Fibroblast of skin of right biceps (primary cell): ENCODE measurements around the gene IFNLR1.

Experiments
- DNase-seq: peaks from one replicate; pipeline ENCODE4 v3.0.0-alpha.2; 2013

Gene IFNLR1

DNA sequence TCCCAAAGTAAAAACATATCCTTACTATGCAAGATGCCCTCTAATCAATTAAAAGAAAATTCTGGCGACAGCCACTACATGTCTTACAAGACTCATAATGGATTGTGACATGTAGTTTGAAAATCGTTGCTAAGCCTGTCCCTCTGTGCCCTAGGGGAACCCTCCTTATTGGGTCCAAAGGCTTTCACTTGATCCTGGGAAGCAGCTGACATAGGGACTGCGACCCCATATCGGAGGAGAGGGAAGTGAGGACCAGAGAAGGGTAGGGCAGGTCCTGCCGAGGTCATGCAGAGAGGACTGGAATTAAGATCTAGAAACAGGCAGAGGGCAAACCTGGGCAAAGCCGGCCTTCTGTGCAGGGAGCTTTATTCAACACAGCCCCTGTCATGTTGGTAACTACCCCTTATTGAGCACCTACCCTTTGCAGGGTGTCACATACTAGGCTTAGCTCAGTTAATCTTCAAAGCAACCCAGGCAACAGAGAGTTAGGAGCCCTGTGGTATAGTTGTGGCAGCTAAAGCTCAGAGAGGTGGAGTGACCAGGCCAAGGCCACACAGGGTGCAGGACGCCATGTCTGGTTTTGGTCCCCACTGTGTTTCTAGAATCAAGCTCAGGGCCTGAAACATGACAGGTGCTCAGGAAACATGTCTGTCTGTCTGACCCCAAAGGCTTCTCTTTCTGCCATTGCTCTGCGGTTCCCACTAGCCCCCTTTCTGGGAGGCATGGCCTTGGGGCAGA, 18.4 kb upstream of the IFNLR1 start:
- DNase-seq = no peak

DNA sequence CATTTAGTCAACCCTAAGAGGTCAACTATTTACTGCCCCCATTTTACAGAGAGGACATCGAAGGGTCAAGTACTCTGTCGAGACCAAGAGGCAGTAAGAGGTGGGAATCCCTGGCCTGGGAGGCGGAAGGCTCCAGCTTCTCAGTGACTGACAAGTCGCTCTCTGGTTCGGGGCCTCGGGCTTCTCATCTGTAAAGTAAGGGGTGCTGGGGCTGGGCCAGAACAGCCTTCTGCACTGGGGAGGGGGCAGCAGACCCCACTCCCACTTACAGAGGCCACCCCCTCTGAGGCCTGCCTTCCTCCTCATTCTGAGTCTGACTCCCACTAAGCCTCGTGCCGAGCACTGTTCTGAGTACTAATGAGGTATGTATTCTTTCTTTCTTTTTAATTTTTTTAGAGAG, 17.0 kb upstream of the IFNLR1 start:
- DNase-seq = no peak

DNA sequence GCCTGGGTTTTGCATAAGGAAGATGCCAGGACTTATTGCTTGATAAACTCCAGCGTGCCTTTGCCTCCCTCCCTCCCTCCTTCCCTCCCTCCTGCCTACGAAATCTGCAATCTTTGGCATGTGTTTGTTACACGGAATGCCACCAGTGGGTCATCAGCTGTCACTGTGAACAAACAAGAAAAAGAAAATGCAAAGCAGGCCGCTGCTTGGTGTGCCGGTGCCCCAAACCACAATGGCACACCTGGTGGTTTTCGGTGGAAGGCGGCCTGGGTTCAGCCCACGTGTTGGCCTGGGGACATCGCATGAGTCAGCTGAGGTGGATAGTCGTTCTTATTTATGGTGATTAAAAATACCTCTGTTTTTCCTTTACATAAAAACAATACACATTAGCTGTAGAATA, 16.3 kb upstream of the IFNLR1 start:
- no peak for DNase-seq

DNA sequence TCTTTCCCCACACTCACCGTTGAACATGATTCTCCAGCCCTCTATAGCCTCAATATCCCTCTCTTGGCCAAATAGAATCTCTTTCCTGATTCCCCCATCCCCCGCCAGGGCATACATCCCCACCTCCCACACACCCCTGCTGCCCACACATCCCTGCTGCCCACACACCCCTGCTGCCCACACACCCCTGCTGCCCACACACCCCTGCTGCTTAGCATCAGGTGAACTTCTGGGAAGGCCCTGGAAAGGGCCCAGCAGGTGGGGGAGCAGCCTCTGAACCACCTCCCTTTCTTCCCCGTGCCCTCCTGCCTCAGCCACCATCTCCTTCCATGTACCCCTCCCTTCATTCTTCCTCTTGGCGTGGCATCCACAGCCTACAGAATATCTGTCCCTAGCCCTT, 15.9 kb upstream of the IFNLR1 start:
- no peak for DNase-seq

DNA sequence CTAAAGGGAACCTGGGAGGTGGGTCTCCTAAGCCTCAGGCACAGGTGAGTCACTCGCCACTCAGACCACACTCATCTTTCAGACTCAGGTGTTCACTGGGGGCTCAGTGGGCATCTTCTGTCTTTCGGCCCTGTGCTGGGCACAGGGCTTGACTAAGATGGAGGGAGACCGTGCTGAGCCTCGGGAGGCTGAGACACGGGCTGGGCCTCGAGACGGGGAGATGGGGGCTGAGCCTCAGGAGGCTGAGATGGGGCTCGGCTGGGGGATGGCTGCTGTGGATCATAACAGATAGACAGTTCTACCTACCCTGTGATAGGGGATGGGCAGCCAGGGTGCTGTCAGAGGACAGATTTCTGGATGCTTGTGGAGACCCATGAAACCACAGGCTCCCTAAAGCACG, 15.5 kb upstream of the IFNLR1 start:
- no peak for DNase-seq

DNA sequence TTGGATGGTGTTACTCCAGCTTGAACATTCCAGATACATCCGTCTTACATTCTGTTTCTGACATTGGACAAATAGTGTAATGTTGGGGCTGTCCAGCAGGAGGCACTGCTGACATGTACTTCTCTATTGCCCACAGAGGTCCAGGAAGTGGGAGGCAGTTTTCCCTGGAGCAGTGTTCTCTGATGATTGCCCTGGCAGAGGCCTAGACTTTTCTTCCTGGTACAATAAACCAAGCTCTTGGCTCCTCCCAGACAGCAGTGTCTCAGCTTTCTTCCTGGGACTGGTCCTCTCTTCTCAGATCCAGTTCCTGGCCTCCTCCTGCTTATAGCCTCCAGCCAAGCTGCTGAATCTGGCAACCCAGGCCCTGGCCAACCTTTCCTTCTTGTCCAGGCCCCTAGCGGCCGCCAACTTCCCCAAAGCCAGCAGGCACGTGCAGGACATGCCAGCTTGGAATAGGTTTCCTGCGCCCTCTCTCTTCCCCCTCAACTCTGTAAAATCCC, 14.9 kb upstream of the IFNLR1 start:
- peak; percentile 85 for DNase-seq

DNA sequence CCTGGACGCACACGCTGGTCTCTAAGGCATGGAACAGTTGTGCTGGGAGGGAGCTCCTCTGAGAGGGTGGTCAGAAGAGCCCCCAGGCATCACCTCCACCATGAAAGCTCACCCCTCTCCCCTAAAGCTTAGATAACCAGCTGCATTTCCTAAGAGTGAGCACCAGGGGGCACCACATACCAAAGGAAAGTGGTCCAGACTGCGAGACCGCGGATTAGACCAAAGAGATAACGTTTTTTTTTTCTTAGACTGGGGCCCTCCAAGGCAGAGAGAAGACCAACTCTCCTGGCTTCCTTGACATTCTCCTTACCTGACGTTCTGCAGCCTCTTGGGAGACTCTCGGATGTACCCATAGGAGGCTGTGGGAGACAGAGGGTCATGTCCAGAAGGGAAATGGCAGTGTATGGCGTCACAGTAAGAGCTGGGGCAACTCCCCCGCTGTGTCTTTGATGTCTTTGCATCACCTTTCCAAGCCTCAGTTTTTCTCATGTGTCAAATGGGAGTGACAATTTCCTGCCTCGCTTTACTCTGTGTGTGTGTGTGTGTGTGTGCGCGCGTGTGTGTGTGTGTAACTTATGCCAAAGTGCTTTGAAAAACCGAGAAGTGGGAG, 12.3 kb upstream of the IFNLR1 start:
- DNase-seq = peak; percentile 58

DNA sequence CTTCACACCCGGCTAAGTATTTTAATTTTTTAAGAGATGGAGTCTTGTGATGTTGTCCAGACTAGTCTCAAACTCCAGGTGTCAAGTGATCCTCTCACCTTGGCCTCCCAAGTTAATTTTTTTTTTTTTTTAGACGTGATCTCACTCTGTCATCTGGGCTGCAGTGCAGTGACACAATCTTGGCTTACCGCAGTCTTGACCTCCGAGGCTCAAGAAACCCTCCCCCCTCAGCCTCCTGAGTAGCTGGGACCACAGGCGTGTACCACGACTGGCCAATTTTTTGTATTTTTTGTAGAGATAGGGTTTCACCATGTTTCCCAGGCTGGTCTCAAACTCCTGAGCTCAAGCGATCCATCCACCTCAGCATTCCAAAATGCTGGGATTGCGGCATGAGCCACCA, 11.7 kb upstream of the IFNLR1 start:
- no peak for DNase-seq

DNA sequence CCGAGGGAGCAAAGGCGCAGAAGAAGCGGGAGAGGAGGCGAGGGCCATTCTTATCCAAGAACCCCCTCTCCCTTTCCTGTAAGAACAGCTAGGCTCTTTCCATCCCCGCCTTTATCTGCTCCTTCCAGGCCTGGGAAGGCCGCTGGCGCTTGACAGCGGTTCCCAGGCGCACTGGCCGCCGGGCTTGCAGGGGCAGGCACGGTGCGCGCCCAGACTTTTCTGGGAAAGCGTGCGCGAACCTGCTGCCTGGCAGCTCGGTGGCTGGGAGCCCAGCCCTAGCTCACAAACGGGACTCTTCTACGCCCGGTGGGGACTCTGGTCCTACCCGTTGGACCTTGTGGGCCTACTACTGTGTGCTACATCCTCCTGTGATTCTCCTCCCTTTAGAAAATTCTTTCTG, 8.8 kb upstream of the IFNLR1 start:
- DNase-seq = no peak

DNA sequence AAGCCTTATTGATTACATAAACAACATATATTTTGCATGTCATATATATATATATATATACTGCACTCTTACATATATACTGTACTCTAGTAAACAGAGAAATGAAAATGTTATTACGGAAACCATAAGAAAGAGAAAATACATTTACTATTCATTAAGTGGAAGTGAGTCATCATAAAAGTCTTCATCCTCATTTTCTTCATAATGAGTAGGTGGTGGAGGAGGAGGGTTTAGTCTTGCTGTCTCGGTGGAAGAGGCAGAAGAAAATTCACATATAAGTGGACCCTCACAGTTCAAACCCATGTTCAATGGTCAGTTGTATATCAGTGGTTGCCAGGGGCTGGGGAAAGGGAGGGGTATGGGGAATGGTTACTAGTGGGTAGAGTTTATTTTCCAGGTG, 8.0 kb upstream of the IFNLR1 start:
- no peak for DNase-seq

DNA sequence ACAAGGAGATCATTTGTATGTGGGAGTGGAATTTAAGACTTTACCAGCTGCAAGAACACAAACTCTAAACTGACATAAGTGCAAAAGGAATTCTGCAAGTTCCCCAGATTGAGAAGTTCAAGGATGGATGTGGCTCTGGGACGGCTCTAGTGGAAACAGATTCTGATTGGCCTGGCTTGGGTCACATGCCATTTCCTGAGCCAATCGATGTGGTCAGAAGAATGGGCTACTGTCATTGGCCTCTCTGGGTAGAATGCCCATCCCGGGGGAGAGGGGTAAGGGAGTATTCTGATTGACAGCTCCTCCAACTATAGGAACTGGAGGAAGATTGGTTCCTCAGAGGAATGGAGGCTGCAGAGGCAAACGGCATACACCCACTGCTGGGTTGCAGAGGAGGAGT, 6.0 kb upstream of the IFNLR1 start:
- peak; percentile 11 for DNase-seq

DNA sequence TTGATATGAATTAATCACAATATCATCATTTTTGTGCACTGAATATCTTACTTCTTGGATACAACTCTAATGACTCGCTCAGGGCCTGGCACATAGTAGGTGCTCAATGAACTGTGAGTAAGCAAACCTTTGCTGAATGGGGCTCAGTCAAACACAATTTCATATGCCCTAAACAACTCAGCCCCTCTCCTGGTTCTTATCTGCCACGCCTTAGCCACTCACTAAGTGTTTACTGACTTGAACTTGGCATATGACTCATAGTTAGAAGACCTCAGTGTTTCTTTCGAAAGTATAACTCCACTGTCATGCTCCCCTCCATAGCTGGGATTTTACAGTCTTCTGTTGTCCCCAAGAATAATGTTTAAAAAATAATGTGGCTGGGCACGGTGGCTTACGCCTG, 4.8 kb upstream of the IFNLR1 start:
- DNase-seq = peak; percentile 38

DNA sequence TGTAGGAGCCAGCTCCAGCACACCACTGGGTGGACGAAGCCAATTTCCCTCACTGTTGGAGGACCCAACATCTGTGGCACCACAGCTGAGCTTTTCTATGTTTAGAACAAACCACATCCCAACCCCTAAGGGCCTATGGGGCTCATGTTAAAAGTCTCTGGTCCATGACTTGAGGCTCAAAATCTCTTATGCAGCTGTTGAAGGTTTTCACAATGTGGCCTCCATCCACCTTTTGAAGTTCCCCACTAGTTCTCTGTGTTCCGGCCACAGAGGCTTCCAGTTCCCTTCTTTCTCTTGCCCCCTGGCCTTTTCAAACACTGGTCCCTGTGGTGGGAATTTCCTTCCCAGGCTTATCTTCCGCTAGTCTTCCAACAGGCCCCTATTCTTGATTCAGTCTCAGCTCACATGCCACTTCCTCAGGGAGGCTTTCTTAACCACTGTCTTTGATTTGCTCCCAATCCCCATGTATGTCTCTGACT, 3.9 kb upstream of the IFNLR1 start:
- no peak for DNase-seq

DNA sequence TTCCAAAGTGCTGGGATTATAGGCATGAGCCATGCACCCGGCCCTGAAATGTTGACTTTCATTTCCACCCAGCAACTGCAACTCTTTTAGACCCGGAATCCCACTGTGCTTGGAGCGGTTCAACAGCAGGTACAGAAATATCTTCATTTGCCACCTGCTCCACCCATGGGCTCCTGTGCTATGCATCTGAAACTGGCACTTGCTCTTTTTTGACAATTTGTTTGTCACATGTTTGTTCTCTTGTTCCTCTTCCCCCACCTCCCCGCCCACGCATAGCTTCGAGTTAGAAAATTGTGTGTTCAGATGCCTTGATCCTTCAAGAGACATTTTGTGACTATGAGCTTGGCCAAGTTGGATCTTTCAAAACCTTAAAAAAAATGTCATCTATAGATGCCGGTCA, 2.4 kb upstream of the IFNLR1 start:
- no peak for DNase-seq

DNA sequence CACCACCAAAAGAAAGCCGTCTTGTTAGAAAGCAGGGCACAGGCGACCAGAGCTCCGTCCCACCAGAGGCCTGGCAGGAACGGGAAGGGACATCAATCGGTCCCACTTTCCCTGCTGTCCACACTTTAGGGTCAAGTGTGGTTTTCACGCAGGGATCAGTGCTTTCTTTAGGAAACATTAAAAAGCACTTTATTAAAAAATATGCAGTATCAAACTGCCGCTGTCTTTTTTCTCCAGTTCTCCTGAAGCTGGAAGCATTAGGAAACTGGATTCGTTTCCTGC, 437 bp downstream of the IFNLR1 start:
- no peak for DNase-seq

DNA sequence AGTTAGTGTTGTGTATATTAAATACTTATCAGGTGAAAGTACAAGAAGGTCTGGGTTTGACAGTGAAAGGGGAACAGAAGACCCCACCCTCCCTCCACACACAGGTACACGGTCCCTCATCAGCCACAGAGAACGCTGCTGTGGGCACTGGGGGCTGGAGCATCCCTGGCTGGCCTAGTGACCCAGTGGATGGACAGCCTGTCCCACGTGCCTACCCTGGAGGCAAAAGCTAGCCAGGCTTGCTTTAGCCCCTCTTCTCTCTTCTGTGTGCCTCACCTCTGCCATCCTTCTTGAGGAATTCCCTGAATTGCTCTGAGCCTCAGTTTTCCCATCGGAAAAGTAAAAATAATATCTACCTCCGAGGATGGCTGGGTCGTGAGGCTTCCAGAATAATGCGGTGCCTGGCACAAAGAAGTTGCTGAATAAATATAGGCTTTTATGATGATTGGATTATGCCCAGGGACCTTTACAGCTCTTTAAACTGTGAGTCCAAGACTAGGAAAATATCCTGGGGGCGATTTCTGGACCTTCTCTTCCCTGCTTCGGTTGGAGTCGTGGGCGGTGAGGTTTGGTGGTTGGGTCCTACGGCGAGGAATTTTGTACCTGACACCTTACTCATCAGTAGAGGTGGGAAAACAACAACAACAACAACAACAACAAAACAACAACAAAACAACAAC, 918 bp downstream of the IFNLR1 start:
- DNase-seq = no peak

DNA sequence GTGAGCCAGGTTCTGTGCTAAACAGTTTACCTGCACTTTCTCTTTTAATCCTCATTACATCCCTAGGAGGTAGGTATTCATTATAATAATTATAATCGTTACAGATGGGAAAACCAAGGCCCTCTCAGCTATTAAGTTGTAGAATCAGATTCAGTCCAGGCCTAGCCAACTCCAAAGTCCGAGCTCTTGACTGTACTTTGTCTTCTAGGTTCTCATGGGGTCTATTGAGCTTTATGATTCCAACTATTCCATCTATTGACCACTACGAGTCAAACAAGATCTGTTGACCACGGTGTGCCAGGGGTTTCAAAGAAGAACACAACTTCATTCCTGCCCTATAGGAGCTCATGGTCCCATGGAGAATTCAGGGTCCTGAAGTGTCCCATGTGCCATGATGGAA, 2.0 kb downstream of the IFNLR1 start:
- no peak for DNase-seq

DNA sequence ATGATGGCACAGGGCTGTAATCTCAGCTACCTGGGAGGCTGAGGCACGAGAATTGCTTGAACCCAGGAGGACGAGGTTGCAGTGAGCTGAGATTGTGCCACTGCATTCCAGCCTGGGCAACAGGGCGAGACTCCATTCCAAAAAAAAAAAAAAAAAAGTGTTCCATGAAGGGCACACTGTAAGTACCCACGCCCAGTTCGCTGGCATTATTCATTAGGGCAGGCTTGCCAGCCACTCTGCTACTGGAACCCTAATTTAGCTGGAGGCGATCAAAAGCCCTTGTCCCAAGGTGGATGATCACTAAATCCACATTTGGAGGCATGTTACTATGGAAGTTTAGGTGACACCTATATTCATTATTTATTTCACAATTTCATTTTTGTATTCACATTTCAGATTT, 5.0 kb downstream of the IFNLR1 start:
- DNase-seq = no peak

DNA sequence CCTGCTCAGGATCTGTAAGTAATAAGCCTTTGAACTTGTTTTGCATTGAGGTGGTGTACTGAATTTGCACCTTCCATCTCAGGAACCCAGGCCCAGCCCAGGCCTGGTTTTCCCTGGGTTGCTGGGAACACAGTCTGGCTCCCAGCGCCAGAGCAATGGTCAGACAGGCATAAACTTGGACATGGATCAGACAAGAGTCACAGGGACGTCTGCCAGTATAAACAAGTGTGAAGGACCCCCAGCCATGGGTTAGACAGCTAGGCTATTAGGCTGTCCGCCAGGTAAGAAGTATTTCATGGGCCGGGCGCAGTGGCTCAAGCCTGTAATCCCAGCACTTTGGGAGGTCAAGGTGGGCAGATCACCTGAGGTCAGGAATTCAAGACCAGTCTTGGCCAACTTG, 5.5 kb downstream of the IFNLR1 start:
- DNase-seq = no peak

DNA sequence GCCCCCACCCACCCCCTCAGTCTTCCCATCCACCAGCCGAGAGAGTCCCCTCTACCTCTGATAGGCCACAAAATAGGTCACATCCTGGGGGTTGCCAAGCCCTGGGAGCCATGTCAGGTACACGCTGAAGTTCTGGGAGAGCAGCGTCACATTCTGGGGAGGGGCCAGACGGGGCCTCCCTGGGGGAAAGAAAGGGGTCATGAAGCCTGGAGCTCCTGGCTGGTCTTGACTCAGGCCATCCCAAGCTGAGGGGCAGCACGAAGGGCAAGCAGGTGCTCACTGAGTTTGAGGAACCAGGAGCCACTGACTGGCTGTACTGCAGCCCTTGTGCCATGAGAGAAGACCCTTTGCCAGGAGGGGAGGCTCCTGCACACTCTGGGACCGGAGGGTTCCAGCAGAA, 6.4 kb downstream of the IFNLR1 start:
- no peak for DNase-seq

DNA sequence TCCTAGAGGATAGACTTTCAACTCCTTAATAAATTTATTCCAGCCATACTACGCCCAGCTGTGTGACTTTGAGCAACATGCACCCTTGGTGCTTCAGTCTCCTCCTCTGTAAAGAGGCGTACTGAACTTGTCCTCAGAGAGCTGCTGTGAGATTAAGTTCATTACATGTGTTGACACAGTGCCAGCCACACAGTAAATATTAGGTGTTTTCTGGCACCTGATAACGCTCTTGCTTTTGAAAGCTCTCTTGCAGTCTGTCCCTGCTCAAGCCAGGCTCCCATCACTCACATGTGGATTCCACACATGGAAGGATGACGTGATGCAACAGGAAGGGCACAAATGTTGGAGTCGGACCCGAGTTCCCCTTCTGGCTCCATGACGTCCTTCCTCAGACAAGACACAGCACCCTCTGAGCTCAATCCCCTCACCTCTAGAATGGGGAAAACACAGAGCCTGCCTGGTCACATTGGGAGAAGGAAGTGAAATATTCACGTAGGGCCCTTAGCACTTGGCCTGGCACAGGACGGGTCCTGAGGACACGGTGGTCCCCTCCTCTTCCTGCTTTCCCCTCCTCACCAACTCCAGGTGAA, 7.7 kb downstream of the IFNLR1 start:
- DNase-seq = no peak

DNA sequence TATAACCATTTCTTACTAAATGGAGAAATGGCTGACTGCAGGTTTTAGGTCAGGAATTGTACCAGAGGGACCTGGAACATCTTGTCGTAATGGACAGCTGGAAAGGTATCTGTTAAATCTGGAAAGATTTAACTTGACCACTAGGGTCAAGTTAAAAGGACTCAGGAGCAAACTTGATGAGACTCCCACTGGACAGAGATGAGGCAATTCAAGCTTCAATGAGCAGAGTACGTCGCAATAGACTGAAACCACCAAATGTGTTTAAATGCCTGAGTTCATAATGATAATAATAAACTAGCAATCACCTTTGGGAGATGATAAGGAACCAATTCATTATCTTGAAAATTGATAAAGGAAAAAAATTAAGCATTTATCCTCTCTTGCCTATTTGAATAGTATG, 8.7 kb downstream of the IFNLR1 start:
- DNase-seq = no peak

DNA sequence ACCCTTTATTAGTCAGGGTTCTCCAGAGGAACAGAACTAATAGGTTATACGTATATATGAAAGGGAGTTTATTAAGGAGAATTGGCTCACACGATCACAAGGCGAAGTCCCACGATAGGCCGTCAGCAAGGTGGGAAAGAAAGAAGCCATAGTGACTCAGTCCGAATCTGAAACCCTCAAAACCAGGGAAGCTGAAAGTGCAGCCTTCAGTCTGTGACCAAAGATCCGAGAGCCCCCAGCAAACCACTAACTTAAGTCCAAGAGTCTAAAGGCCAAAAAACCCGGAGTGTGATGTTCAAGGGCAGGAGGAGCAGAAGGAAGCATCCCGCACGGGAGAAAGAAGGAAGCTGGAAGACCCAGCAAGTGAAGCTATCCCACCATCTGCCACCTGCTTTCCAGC, 9.9 kb downstream of the IFNLR1 start:
- no peak for DNase-seq
